Head of caudate nucleus (tissue), 42 donors: ENCODE data around the gene NIPAL4.

Experiments used
- DNase-seq, 42 donors: peaks; one replicate each; pipeline versions ENCODE4 v3.0.0 to v3.0.0-alpha.2; 2020 to 2021; ENCODE audit warnings: mixed read lengths in 7 of 42
- intact Hi-C: fragments of 100-400 bp; cut with DNase I; formaldehyde crosslinking; loops from one replicate; pipeline ENCODE4 v1.15.0; 2022

The NIPAL4 gene

GRCh38 chr5:157506981-157507780 is 47.2 kb downstream of the NIPAL4 start:
- intact Hi-C loops = no loop called here
- no peak for DNase-seq

DNA sequence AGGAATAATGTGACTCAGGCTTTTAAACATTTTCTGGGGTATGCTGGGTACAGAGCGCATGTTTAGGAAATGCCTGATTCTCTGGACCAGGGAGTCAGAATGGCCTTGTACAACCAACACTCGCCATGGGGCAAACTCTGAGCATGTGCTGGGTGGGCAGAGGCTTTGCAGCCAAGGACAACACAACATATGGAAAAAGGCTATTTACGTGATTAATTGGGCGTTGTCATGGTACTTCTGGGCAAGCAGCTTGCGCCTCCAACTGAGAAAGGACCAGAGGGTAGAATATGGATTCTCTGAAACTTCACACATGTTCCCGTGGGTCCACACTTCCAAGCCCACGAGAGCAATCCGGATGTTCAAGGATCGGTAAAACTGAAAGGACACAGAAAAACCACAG is 49.1 kb downstream of the NIPAL4 start:
- intact Hi-C loops = no loop called here
- no peak for DNase-seq

DNA sequence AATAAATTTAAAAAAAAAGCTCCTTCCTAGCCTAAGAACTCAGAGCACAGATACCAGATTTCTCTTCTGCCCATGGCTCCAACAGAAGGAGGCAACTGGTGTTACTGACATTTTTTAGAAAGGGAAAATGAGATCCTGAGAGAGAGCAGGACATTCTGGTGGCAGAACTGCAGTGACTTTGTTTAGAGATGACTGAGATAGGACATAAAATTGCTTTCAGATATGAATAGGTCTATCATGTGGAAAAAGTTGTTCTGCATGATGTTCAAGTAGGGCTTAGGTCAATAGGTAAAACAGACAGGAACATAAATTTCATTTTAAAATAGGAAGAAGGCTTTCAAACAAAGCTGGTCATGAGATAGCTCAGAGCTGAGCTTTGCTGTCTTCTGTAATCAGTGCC is 49.6 kb downstream of the NIPAL4 start:
- intact Hi-C loops = no loop called here
- no peak for DNase-seq

DNA sequence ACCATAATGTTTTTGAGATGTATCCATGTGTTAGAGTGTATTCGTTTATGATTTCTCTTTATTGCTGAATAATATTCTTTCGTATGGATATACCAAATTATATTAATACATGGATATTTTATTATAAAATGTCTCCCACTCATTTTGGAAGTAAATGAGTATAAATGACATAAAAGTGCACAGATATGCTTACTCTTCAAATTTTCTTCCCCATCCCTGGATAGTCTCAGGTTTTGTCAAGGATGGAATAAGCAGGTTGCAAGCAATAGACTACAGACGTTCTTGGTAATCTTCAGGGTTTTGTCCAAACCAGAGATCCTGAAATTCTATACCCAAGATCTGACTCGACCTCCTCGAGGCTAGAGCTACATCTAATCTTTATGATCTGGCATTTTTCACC is 50.7 kb downstream of the NIPAL4 start:
- no peak for DNase-seq
- intact Hi-C loops = no loop called here

- DNase-seq = peak; percentile 20 to 87 (median 50)
- intact Hi-C loops = no loop called here
Measured at GRCh38 chr5:157511651-157512644, 51.9 kb downstream of the NIPAL4 start.

- DNase-seq = no peak
- intact Hi-C loops = no loop called here
Measured at GRCh38 chr5:157513182-157513581, 53.2 kb downstream of the NIPAL4 start.

- no peak for DNase-seq
- intact Hi-C loops = no loop called here
Measured at GRCh38 chr5:157514974-157515373, 55.0 kb downstream of the NIPAL4 start.

DNA sequence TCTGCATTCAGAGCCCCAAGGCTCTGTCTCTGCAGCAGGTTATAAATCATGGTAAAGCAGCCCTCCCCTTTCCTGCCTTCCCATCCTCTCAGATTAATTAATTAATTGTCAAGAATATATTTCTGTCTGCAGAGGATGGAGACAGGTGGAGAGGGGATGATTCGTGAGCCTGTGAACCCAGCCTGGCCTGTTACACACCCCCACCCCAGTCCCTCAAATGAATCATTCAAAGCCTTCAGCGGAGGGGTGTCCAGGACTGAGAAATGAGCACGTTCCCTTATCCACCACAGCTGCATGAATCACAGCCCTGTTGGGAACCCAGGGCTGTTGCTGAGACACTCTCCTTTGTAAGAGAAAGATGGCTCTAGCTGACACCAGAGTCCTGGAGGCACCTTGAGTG is 56.0 kb downstream of the NIPAL4 start:
- intact Hi-C loops = no loop called here
- DNase-seq = no peak

DNA sequence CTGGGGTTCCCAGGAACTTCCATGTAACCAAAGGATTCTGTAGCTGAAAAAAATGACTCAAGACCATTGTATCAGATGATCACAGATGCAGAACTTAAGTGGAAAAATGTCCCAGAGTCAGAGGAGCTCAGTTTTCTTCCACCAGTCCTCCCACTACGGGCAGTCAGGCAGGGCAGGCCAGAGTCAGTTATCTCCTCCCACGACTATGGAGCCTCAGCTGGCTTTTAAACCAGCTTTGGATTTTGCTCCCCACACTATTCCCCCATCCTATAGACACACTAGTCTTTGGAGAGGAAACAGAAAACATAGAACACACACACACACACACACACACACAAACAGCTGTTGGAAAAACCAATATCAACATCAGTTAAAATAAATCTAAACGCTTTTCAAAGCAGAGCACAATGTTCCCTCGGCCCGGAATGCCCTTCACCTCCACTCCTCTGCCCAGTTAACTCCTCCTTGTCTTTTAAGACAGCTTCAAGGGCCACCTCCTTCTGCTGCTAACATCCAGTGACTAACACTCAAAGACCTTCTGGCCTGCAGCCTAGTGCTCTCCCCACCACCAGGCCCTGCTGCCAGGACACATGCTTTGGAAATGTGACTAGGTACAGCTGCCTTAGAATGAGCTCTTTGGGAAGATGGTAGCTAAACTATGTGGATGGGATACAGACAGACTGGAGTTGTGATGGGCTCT is 56.8 kb downstream of the NIPAL4 start:
- intact Hi-C loops = no loop called here
- no peak for DNase-seq

DNA sequence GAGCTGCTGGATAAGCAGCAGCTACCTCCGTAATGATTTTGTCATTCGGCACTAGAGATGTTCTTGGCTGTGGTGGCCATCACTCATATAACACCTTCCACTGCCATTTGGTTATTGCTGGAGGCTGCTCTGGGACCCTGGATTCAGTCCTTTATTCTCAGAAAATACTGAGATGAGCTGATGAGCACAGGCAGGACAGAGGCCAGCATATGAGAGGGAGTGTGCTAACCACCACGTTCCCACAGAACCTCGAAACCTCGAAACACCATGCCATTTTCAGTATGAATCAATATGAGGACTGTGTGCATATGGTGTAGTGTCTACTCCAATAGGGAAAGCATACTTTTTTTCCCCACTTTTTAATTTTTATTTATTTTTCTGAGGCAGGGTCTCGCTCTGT is 59.0 kb downstream of the NIPAL4 start:
- intact Hi-C loops = no loop called here
- no peak for DNase-seq

- intact Hi-C loops = no loop called here
- DNase-seq = no peak
Measured at GRCh38 chr5:157519579-157520253, 59.7 kb downstream of the NIPAL4 start.

- no peak for DNase-seq
- intact Hi-C loops = no loop called here
Measured at GRCh38 chr5:157520911-157521703, 61.1 kb downstream of the NIPAL4 start.

DNA sequence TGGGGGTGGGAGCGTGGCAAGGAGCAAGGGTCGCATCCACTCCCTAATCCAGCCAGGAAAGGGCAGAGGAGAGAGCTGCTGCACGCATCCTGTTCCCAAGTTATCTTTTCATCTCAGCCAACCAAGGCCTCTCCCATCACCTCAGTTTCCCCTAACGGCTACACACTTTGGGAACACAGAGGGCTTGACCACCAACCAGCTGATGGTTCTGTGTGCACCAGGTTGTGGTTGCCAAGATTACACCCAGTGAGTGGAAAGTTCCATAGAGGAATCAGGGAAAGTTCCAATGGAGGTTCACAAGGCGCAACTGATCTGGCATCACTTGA is 61.7 kb downstream of the NIPAL4 start:
- DNase-seq = no peak
- intact Hi-C loops = no loop called here

DNA sequence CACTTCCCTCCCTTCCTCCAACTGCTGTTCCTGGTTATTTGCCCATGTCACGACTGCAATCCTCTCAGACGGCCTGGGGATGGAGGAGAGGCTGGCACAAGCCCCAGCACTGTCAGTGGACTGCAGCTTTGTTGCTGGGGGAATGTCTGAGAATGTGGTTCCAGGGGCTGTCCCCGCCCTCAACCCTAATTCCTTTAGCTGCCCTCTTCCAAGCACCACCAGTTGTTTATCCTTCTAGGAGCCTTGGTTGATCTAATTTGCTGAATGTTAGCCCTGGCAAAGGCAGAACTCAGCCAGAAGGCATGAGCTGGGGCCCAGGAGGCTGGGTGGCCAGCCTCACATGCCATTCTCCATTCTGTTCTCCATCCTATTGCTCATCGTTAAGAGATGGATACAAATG is 64.0 kb downstream of the NIPAL4 start:
- intact Hi-C loops = no loop called here
- peak in 8 of 42 donors; percentile 10 to 44 (median 22) for DNase-seq
